Measurements from ENCODE around the gene FAM3B.

The FAM3B gene

DNA sequence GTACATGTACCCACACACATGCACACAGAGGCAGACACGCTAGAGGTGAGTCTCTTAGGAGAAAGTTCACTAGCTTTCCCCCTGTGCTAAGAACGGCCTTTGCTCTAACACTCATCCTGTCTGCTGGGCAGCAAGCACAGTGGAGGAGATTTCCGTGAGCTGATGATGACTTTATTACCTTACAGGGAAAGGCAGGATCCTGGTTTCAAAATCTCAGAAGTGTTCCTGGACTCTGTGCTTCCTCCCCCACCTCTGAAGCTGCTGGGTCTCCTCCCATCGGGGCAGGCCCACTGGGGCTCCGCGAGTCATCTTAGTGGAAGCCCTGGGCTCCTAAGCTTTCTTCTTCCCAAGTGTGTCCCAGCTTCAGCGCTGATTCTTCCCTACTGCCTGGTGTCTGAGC, 2.7 kb downstream of the FAM3B start:
- DNase-seq (ENCODE audit: low spot score): no peak

DNA sequence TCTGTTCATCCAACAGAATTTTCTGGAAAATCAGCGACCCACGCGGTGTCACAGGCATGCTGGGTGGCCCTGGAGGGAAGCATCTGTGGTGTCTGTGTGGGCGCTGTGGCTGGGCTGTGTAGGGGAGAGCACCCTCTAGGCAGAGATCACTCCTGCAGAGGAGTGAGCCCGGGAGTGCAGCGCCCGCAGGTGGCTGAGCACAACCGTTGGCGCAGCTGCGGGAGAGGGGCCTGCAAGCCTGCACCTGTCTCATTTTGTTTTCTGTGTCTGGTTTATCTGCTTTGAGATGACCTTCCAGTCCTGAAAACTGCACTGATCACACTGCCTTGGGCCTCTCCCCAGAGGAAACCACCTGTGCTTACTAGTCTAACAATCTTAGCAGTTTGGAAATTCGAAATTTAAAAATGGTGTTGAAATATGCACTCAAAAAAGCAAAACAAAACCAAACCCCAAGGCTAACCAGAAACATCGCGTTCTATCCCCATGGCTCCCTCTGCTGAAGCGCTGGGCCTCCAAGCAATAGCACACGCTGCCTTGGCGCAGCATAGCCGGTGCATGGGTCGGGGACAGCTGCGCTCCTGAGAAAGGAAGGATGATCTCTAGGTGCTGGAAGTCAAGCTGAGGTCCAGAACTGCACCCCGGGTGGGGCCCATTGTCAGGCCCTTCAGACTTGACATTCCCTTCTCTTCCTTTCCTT, 4.8 kb downstream of the FAM3B start:
- no peak for DNase-seq (ENCODE audit: low spot score)

DNA sequence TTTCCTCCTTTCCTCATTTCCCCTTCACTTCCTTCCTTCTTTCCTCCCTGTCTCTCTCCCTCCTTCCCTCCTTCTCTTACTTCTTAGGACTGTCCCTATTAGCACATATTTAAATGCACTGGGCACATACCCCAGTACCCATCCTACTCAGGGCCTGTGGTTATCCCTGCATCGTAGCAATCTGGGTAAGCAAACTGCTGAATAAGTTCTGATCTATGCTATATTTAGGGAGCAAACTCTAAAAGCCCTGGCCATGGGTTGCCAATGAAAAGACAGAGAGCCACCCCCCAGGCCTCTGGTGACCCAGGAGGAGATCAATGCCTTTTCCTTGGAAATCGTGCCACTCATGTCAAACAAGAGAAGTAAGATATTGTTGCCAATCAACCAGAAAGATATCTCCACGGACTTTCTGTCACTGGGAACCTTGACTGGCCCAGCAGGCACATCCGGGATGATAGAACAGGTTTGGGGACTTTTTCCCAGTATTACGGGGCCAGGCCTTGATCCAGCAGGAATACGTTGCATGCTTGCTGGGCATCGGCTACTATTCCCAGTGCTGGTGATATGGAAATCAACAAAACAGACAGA, 5.4 kb downstream of the FAM3B start:
- DNase-seq (ENCODE audit: low spot score): no peak

DNA sequence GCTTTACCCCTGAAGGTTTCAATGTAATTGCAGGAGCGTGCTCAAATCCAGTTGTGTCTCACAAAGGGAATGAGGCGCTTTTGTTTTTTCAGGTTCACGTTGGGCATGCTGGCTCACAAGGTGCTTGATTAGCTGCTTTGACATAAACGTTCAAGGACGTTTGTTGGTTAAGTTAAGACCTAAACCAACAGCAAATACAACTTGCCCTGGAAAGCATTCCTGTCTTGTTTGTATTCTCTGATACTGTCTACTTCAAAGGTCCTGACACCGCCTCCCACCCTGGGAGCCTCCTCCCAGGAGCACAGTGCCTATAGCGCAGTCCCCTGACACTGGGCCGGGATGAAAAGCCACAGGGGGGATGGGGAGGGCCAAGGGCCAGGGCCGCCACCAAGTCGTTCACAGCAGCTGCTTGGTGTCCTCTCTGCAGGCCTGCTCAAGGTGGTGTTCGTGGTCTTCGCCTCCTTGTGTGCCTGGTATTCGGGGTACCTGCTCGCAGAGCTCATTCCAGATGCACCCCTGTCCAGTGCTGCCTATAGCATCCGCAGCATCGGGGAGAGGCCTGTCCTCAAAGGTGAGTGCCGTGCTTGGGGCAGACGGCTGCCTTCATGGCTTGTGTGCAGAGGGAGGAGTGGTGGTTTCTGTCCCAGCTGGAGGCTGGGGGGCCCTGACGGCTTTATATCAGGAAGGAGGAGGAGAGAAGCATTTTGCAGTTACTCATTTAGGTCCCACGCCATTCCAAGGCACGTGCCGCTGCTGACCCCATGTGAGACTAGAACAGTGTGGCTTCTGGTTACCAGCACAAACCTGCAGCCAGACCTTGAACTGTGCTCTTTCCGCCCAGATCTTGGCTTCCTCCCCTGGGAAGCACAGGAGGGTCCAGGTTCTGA, 6.1 kb downstream of the FAM3B start:
- DNase-seq (ENCODE audit: low spot score): no peak

DNA sequence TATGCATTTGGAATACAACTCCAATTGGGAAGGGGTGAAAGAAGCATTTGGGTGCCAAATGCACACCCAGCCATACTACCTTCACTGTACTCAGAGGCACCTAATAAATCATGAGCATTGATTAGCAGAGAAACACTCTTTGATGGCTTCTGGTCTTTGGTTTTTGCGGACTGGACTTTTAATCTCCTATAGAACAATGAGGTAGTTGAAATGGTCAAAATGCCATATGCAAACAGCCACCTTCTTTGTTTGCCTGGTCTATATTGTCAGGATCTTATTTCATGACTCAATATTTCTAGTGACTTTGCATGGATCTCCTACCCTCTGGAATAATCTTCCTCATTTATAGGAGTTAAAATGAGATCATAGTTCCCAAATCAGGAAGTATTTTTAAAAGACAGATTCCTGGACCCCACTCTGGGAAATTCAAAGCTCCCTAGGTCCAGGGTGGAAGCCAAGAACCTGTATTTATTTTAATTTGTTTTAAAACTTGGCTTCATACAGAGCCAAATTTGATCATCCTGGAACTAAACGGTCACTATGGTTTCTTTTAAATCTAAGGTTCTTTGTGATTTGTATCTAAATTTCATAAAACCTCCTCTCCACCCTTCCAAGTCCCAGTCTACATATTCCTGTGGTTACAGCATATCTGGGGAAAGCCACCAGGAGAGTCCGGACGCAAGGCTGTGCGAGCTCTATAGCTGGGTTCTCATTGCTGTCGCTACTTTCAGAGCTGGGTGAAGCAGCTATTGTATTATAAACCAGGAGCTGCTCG, 8.7 kb downstream of the FAM3B start:
- DNase-seq (ENCODE audit: low spot score): no peak

DNA sequence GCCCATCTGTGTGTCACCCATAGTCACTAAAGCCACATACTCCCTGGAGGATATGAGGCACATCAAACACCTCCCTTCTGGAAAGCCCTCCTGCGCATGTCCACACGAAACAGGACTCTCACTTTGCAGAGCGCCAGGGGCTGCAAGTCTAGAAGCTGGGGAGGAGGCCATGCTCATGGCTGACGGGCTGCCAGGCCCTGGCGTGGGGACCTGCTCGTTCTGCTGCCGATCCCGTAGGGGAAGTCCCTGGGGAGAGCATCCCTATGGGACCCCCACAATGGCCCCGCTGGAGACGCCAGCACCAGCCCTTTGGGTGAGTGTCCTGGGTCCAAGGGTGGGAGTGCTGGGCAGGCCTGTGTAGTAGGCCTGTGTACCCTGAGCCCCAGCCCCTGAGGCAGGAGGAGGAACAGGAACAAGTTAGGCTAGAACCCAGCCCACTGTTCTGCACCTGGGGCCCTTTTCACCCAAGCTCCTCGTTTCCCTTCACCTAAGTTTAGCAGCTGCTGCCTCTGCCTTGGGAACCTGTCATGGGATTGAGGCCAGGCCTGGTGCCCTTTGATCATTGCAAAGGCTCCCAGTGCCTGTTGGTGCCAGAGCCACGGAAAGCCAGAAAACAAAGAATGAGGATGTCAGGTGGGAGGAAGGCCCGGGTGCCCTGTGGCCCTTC, 9.9 kb downstream of the FAM3B start:
- no peak for DNase-seq (ENCODE audit: low spot score)

DNA sequence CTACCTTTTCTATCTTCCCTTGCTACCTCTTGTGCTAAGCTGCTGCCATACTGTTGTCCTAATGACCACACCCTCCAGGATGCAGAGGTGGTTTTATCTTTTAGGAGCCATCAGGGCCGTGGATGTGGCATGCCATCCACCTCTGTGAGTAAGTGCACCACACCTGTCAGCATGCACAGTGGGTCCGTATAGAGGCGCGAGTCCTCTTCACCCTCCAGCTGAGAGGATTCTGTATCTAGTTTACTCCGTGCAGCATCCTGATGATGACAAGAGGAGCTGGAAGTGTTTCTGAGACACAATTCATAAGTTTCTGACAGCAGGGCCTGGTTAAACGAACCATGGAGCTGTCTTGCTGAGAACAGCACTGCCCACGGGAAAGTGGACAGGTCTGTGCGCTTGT, 11.2 kb downstream of the FAM3B start:
- DNase-seq (ENCODE audit: low spot score): no peak

DNA sequence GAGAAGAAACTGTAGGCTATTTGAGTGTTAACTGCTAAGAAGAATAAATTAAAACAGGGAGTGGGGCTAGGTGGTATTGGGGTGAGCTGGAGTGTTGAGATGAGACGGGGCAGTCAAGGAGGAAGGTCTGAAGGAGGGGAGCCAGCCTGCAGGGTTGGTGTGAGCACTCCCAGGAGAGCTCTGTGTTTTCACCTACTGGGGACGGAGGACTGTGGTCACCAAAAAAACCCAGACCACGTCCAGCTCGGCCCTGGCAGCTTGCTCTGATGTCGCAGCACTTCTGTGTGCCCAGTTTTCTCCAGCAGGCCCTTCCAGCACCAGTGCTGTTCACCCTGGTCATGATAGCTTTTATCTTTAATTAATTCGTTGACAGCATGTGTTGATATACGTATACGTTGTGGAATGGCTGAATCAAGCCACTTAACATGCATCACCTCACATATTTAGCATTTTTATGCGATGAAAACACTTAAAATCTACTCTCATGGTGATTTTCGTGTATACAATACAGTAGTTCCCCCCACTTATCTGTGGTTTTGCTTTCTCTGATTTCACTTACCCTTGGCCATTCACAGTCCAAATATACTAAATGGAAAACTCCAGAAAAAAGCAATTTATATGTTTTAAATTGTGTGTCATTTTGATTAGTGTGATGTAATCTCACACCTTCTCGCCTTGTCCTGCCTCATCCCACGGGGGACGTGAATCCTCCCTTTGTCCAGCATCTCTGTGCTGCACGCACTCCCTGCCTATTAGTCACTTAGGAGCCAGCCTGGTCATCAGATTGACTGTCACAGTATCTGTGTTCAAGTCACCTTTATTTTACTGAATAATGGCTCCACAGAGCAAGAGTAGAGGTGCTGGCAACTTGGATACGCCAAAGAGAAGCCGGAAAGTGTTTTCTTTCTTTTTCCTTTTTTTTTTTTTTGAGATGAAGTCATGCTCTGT, 12.3 kb downstream of the FAM3B start:
- DNase-seq (ENCODE audit: low spot score): no peak

DNA sequence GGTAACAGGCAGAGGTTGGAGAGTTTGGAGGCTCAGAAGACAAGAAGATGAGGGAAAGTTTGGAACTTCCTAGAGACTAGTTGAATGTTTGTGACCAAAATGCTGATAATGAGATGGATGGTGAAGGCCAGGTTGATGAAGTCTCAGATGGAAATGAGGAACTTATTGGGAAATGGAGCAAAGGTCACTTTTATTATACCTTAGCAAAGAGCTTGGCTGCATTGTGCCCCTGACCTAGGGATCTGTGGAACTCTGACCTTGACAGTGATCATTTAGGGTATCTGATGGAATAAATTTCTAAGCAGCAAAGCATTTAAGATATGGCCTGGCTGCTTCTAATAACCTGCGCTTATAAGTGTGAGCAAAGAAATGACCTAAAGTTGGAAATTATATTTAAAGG, 17.2 kb downstream of the FAM3B start:
- no peak for DNase-seq (ENCODE audit: low spot score)

DNA sequence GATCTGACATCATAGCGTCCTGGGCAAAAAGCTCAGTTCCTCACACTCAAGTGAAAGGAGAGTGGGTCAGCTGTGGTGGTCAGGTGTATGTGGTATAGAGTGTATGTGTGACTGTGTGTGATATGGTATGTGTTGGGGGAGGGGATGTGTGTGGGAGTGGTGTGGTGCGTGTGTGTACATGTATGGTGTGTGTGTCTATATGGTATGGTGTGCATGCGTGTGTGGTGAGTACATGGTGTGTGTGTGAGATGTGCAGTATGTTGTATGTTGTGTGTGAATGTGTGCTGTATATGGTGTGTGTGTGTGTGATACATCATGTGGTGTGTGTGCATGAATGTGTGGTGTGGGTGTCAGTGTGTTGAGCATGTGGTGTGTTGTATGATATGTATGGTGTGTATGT, 20.9 kb downstream of the FAM3B start:
- DNase-seq (ENCODE audit: low spot score): no peak

DNA sequence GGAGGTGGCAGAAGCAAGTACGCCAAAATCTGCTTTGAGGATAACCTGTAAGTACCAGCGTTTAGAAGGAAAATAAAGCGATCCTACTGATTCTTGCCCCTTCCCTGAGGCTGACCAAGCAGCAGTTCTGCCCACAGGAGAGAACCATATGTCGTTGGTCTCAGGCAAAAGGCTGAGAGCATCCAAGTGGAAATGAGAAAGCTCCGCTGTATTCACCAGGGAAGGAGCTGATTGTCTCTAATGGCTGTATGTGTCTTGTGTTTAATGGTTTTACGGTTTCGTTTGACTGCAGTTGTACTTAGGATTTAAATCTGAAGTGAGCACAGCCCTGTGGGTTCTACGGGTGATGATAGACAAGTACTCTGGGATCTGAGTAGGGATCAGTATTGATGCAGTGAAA, 21.9 kb downstream of the FAM3B start:
- DNase-seq (ENCODE audit: low spot score): no peak

DNA sequence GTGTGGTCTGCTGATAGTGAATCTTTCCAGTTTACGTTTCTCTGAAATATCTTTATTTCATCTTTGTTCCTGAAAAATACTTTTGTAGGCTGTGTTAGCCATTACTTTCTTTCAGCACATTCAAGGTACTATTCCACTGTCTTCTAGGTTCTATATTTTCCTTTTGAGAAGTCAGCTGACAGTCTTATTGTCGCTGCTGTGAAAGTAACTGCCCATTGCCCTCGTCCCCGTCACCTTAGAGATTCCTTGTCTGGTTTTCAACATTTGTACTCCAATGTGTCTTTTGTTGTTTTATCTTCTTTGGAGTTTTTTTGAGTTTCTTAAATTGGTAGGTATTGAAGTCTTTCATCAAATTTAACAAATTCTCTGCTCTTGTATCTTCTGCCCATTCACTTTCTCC, 25.4 kb downstream of the FAM3B start:
- no peak for DNase-seq (ENCODE audit: low spot score)

DNA sequence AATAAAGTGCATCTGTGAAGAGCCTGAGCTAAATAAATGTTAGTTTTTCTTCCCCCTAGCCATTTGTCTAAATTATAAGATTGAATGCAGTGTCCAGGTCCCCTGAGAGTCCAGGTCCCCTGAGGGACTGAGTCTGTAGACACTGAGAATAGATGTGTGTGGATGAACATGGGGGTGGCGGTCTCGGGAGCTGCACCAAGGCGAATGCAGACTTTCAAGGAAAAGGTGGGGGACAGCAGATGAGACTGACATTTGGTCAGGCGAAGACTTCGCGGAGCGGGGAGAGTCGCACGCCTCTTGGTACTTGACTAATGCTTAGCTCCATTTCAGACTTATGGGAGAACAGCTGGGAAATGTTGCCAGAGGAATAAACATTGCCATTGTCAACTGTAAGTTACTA, 27.5 kb downstream of the FAM3B start:
- no peak for DNase-seq (ENCODE audit: low spot score)

DNA sequence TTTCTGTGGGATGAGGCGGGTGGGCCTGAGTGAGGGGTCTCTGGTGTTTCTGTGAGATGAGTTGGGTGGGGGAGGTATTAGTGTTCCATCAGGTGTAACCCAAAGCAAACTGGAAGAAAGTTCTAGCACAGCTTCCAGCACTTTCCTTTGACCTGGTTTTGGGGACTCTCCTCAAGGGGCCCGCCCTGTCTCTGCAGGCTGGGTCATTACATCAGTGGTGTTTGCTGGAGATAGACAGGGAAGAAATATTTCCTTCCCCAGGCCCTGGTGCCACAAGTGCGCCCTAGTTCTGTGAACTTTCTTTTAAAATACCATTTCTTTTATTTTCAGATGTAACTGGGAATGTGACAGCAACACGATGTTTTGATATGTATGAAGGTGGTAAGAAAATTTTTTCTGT, 28.8 kb downstream of the FAM3B start:
- DNase-seq (ENCODE audit: low spot score): no peak

DNA sequence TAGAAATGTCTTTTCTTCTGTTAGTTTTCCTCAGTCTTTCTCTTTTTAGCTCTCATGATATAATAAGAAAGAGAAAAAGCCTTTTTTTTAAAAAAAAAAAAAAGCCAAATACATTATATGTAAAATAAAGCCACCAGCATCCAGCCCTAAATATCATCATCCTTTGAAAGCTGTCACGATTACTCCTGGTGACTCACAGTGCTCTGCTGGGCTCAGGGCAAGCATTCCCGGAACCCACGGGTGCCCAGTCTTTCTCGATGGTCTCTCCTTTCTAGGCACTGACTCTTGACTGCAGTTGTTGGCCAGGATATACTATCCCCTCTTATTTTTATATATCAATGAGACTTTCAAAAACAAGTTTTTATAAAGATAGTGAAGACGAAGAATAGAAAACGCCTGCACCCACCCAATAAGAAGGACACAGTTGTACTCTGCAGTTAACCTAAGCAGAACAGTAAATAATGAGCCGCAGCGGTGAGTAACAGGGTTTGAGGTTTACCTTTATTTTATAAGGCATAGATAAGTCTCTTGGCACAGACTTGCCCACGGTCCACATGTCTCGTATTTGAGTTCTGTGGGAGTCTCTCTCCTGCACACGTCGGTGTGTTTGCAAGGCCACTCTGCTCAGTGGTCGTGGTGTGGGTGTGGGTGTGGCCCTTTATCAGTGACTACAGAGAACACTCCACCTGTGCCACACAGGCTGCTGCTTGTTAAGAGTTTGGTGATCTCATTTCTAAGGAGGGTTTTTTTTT, 29.5 kb downstream of the FAM3B start:
- DNase-seq (ENCODE audit: low spot score): no peak

DNA sequence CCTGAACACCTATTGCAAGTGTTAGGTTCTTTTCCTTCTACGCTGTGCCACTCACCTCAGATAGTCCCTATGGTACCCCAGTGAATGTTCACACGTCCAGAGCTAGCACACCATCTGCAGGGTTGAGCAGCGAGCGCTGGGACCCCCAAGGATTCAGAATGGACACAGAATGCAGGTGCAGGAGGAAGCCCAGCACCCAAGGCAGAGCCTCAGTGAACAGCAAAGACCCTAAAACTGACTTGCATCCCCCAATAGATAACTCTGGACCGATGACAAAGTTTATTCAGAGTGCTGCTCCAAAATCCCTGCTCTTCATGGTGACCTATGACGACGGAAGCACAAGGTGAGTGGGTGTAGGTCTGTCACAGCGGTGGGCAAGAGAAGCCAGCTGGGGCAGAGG, 30.2 kb downstream of the FAM3B start:
- DNase-seq (ENCODE audit: low spot score): no peak

DNA sequence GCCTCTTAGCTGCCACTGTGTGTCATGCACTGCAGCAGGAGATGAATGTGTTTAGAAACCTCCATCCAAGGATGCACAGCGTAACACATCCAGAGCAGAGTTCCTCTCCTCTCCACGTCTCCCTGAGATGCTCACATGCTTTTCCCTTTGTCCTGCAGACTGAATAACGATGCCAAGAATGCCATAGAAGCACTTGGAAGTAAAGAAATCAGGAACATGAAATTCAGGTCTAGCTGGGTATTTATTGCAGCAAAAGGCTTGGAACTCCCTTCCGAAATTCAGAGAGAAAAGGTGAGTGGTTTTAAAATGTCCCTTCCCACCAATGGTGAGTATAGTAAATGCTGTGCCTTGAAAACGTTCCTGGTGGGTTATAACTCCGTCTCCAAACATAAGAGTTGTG, 31.8 kb downstream of the FAM3B start:
- DNase-seq (ENCODE audit: low spot score): no peak

DNA sequence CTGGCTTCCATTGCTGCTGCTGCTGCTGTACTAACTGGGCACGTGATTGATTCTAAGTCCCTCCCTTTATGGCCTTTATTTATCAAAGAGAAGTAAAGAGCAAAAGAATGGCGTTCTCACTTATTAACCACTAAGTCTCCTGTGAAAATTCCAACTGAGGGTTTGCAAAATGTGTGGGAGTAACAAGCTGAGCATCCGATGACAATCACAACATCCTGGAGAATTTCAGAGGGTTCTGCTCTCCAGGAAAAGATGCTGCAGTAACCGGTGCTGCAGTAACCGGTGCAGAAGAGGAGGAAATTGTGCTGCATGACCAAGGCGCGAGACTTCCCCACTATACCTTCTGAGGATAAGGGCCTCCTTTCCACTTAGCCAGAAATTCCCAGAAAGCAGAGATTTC, 32.5 kb downstream of the FAM3B start:
- DNase-seq (ENCODE audit: low spot score): no peak

DNA sequence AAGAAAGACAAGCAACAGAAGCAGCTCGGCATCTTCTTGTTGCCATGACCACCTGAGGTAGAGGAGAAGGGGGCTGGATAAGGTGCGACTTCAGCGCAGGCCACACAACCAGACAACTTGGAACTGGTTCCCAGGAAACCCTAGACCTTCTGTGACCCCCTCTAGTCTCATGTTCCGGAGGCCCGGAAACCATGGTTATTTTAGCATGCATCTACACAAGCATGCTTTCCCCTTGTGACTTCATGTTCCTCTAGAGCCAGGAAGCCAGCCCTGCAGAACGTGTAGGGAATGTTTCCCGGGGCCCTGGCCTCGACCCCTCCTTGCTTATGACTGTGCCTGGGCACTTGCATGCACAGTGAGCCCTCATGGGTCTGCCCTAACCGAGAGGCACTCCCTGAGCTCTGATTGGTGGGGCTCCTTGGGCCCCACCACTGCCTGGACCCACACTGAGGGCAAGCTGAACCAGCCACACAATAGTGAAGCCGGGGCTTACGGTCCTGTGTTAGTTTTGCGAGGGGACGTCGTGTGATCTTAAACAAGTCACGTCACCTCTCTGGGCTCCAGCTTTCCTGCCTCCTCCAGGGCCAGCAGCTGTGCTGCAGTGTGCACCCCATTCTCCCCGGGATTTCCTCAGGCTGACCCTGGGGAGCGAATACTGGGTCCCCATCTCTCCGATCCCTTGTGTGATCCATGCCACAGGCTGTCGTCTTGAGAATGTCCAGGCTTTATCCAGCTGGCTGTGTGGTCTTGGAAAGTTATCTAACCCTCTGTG, 33.2 kb downstream of the FAM3B start:
- DNase-seq (ENCODE audit: low spot score): no peak

All from hematopoietic multipotent progenitor cell treated with erythropoietin and hydrocortisone succinate and interleukin-3 and kit ligand, for 15 days (in vitro differentiated cells).